ENCODE measurements around the gene CALHM3. TPM values are rescaled to one million over a fixed set of nuclear protein-coding genes. Genes with fewer than 3 reads are reported as not detected.

The CALHM3 gene
- total RNA-seq, 1 donor from 2014 or later: not detected

DNA sequence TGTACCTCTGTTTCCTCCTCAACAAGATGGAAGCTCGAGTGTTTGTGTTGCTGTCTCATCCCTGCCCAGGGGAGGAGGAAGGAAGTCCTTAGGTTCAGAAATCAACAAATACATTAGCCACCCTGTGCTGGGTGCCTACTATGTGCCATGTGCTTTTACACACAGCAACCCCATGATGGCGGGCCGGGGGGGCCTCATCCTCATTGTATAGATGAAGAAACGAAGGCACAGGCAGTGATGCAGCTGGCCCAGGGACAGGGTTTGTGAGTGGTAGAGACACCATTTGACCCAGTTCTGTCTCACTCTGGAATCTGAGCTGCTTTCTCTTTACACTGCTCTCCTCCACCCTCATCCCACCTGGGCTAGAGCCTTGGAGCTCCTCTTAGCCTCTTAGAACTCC lies 25.0 kb downstream of the CALHM3 start:
- Mint-ChIP-seq H3K9me3 (ENCODE audit: unreplicated experiment) (peaks cover 2% of the 10 kb centered on the region), H3K27ac (ENCODE audit: unreplicated experiment) (no peak overlapping the region)

GRCh38 chr10:103452506-103453230 lies 26.4 kb downstream of the CALHM3 start:
- Histone ChIP-seq H3K27ac (ENCODE audit: low read depth, low read length) (no peak overlapping the region), H3K9me3 (ENCODE audit: insufficient read depth, low read depth, low read length) (no peaks in the 10 kb centered on the region), H3K4me2 (ENCODE audit: low read length) (peak overlapping the region; percentile 85), H3K9ac (ENCODE audit: low read length) (peak overlapping the region; percentile 54), H3K27me3 (ENCODE audit: insufficient read depth, low read length) (no peaks in the 10 kb centered on the region), H4K20me1 (ENCODE audit: insufficient read depth, low read length) (peaks cover 24% of the 10 kb centered on the region), H2AFZ (ENCODE audit: low read depth, low read length) (peak overlapping the region; percentile 71), H3K4me3 (ENCODE audit: insufficient read depth, low read depth, low read length) (peak overlapping the region; percentile 44), H3K36me3 (ENCODE audit: insufficient read depth, low read length) (no peaks in the 10 kb centered on the region), H3K4me1 (ENCODE audit: insufficient read depth, low read length) (peaks cover 27% of the 10 kb centered on the region), H3K79me2 (ENCODE audit: insufficient read depth, low read length) (no peaks in the 10 kb centered on the region)
- H3K27ac Mint-ChIP-seq (ENCODE audit: unreplicated experiment): no peak overlapping the region
- FAIRE-seq (no peak), DNase-seq (ENCODE audit: low read depth) (no peak)
- peaks cover 4% of the 10 kb centered on the region for H3K27me3 Mint-ChIP-seq (ENCODE audit: low read depth, unreplicated experiment)
- H3K4me3 Mint-ChIP-seq (ENCODE audit: unreplicated experiment): no peak overlapping the region
- H3K36me3 Mint-ChIP-seq (ENCODE audit: low read depth, unreplicated experiment): peaks cover 22% of the 10 kb centered on the region
- no peak for TF ChIP-seq CTCF (IDR thresholded peaks at IDR 0.05; ENCODE audit: insufficient read depth, low read depth, low read length)
- no peak for TF ChIP-seq EZH2 (IDR thresholded peaks at IDR 0.05; ENCODE audit: insufficient read depth, low read length)
- H3K9me3 Mint-ChIP-seq (ENCODE audit: unreplicated experiment): peaks cover 2% of the 10 kb centered on the region
- peaks cover 14% of the 10 kb centered on the region for H3K4me1 Mint-ChIP-seq (ENCODE audit: low read depth, unreplicated experiment)

More for the DNA sequence above, 25.0 kb downstream of the CALHM3 start:
- no peaks in the 10 kb centered on the region for H3K9me3 ChIP-seq (ENCODE audit: insufficient read depth, low read depth, low read length)
- H3K4me1 Mint-ChIP-seq (ENCODE audit: low read depth, unreplicated experiment): peaks cover 9% of the 10 kb centered on the region
- peaks cover 4% of the 10 kb centered on the region for H3K27me3 Mint-ChIP-seq (ENCODE audit: low read depth, unreplicated experiment)
- H2AFZ ChIP-seq (ENCODE audit: low read depth, low read length): no peak overlapping the region
- no peak for TF ChIP-seq CTCF (IDR thresholded peaks at IDR 0.05; ENCODE audit: insufficient read depth, low read depth, low read length)
- no peak for TF ChIP-seq EZH2 (IDR thresholded peaks at IDR 0.05; ENCODE audit: insufficient read depth, low read length)
- no peak overlapping the region for H3K27ac ChIP-seq (ENCODE audit: low read depth, low read length)
- peaks cover under 1% of the 10 kb centered on the region for H3K27me3 ChIP-seq (ENCODE audit: insufficient read depth, low read length)
- H3K36me3 ChIP-seq (ENCODE audit: insufficient read depth, low read length): no peaks in the 10 kb centered on the region
- H3K4me2 ChIP-seq (ENCODE audit: low read length): no peak overlapping the region
- H4K20me1 ChIP-seq (ENCODE audit: insufficient read depth, low read length): peaks cover 18% of the 10 kb centered on the region
- no peak for FAIRE-seq
- no peak overlapping the region for H3K4me3 Mint-ChIP-seq (ENCODE audit: unreplicated experiment)
- H3K4me1 ChIP-seq (ENCODE audit: insufficient read depth, low read length): peaks cover 21% of the 10 kb centered on the region
- no peaks in the 10 kb centered on the region for H3K79me2 ChIP-seq (ENCODE audit: insufficient read depth, low read length)
- H3K9ac ChIP-seq (ENCODE audit: low read length): no peak overlapping the region
- no peak for DNase-seq (ENCODE audit: low read depth)
- H3K36me3 Mint-ChIP-seq (ENCODE audit: low read depth, unreplicated experiment): peaks cover 18% of the 10 kb centered on the region
- no peak overlapping the region for H3K4me3 ChIP-seq (ENCODE audit: insufficient read depth, low read depth, low read length)
